DMS 273 (cell line): Measurements from ENCODE around the gene TMEM243.
"Not testable (repeated sequence)": the region's sequence is repeated elsewhere in the genome, so short reads cannot be mapped to it uniquely, and the experiment has no call there.

Experiments used
- DNase-seq: peaks from one replicate; lab custom pipeline; 2025; ENCODE audit not compliant: unreplicated experiment; lab: John Stamatoyannopoulos, UW

The TMEM243 gene

DNA sequence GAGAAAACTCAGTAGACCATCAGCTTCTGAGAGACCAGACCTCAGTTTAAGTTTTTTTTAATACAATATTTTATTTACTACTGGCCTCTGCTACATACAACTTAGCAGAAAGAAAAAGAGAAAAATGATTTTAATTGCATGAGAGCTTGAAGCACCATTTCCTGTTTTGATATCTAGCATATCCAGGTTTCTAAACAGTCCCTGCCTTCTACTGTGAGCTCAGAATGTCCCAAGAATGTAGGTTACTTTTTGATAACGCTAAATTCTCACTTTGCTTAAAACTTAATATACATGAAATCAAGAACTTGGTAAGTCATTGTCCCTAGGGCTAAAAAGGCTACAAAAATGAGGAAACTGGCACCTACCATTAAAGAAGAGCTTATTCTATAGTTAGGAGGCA lies 7.0 kb downstream of the TMEM243 start:
- DNase-seq: no peak

DNA sequence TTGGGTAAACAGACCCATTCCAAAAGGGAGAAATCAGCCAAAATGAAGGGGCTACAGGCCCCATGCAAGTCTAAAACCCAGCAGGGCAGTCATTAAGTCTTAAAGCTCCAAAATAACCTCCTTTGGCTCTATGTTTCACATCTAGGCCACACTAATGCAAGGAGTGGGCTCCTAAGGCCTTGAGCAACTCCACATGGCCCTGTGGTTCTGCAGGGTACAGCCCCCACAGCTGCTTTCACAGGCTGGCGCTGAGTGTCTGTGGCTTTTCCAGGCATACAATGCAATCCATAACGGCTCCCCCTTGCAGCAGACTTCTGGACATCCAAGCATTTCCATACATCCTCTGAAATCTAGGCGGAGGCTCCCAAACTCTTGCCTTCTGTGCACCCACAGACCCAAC lies 9.0 kb downstream of the TMEM243 start:
- DNase-seq: no peak

DNA sequence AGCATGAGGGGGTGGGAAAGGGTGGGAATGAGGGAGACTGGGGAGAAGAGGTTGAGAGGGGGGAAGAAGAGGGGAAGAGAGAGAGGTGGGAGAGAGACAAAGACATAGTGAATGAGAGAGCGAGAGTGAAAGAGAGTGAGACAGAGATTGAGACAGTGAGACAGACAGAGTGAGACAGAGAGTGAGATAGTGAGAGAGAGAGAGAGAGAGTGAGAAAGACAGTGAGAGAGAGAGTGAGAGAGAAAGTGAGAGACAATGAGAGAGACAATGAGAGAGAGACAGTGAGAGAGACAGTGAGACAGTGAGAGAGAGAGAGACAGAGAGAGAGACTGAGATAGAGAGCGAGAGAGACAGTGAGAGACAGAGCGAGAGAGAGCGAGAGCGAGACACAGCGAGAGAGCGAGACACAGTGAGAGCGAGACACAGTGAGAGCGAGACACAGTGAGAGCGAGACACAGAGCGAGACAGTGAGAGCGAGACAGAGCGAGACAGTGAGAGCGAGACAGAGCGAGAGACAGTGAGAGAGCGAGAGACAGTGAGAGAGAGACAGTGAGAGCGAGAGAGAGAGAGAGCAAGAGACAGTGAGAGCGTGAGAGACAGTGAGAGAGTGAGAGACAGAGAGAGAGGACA lies 10.1 kb downstream of the TMEM243 start:
- DNase-seq: no peak

- no peak for DNase-seq
Measured at GRCh38 chr7:87206361-87206760, 13.2 kb downstream of the TMEM243 start.

GRCh38 chr7:87205701-87206100 lies 13.8 kb downstream of the TMEM243 start:
- DNase-seq: not testable (repeated sequence)

GRCh38 chr7:87204933-87205332 lies 14.6 kb downstream of the TMEM243 start:
- peak; percentile 24 for DNase-seq

GRCh38 chr7:87203929-87204328 lies 15.6 kb downstream of the TMEM243 start:
- DNase-seq: not testable (repeated sequence)

GRCh38 chr7:87202705-87203104 lies 16.8 kb downstream of the TMEM243 start:
- DNase-seq: no peak

DNA sequence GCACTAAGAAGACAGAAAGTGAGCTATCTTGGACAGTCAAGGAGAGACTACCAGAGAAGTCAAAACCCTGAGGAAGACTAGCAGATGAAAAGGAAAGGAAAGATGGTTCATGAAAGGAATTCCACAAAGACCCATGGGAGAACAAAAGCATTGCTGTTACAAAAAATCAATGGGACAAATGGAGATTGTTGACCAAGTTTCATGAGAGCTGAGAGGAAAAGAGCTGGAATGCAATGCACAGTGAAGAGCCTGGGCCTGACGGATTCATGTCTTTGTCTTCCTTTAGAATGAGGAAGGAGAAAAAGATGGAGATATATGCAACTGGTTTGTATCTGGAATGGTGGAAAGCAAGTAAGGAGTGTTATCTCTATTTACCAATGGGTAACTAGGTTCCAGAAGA lies 17.3 kb downstream of the TMEM243 start:
- no peak for DNase-seq

DNA sequence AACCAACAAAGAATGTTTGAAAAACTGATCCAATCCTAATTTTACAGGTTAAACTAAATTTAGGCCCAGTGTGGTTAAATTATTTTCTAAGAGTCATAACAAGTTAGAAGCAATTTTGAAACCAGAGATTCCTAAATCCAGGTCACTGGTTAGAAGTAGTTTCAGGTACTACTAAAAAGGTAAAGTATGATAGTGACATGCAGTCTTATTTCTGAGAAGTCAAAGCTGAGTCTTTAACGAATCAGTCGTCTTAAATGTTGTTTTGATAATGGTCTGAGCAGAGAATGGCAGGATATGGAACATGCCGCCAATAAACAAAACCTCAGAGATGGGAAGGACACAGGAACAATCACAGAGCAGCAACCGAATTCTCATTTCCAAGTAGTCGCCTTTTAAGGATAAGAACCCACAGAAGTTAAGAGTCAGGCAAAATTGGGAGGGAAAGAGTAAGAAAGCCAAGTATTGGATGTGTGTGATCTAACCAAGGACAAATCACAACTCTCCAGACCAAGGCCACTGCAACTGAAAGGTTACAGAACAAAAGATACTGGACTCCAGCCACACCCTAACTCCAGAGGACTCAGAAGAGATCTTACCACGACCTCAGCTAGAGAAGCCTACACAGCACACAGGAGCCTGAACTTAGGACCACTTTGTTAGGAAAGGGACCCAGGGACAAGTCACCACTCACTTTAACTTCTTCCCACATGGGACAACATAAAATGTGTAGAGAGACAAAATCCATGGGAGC lies 19.7 kb downstream of the TMEM243 start:
- no peak for DNase-seq

DNA sequence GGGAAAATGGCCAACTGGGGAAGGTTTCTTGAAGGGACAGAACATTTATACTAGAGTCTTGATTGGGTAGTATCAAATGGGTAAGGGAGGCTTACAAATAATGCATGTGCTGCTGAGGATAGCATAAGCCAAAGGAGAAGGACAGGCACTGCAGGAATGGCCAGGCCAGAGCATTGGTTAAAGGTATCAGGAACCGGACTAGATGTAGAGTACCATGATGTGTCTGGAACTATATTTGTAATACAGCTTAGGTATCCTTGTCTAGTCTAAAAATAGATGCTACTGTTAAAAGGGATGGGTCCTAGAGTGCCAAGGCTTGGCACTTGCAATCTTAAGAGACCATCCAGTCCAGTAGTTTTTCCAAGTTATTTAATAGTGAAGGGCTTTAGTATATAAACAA lies 20.3 kb downstream of the TMEM243 start:
- peak; percentile 23 for DNase-seq

DNA sequence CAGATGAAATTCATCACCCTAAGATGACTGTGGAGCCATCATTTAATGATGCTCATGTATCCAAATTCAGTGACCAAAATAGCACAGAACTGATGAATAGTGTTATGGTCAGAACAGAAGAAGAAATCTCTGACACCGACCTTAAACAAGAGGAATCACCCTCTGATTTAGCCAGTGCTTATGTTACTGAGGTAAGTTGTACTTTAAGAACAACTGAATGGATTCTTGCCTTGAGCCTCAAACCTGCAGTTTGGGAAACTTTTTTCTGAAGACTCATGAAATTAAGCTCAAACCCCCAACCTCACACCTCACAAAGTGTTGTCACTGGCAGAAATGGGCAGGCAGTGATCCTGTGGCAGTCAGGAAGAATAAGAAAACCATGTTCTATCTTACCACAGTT lies 25.6 kb downstream of the TMEM243 start:
- no peak for DNase-seq

DNA sequence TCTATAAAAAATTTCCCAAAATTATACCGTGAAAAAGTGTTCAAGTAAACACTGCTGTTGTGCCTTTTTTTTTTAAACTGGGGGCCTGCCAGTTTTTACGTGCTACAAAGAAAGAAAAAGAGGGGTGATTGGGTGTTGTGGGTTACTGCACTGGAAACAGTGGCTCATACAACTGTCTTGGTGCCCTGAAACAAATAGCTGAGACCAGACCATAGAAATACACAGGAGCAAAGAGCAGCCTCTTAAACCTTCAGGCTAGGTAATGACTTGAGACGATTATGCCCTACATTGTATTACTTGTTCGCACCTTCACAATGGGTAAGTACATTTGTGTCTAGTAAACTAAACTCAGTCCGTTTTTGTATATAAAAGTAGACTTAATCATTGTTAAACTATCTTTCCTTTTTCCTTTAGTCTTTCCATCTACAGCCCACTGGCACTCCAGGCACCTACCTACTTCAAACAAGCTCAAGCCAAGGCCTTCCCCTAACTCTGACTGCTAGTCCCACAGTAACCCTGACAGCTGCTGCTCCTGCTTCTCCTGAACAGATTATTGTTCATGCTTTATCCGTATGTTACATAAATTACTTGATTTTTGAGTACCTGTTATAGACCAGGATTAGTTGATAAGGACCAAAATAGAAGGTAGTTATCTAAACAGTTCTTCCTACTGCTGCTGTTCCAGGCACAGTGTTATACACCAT lies 26.6 kb downstream of the TMEM243 start:
- DNase-seq: no peak

GRCh38 chr7:87190783-87191182 lies 28.7 kb downstream of the TMEM243 start:
- no peak for DNase-seq

DNA sequence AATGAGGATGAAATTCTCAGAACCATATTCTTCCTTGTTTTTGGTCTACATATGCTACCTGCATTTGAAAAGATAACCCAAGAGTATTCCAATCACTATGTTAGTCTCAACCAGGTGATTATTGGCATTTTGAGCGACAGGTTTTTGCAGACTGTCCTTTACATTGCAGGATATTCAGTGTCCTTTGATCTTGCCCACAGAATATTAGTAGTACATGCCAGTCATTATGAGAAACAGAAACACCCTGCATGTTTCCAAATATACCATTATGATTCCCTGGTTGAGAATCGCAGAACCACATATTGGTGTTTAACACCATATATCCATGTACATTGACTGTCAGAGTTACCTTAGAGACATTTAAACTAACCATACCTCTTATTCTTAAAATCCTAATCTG lies 30.6 kb downstream of the TMEM243 start:
- DNase-seq: no peak

- no peak for DNase-seq
Measured at GRCh38 chr7:87187120-87187519, 32.4 kb downstream of the TMEM243 start.

- DNase-seq: no peak
Measured at GRCh38 chr7:87179180-87179579, 40.4 kb downstream of the TMEM243 start.

DNA sequence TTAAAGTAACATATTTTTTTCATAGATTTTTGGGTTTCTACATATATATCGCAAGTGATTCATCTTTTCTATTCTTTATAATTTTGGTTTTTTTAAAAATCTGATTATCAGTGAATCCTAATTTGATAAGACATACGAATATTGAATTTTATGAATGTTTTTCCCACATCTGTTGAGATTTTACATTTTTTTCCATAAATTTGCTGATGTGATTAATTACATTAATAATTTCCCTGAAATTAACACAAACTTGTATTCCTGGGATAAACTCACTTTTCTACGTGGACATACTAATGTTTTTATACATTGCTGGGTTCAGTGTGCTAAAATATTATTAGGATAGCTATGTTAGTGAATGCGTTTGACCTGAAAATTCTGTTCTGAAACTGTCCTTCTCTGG lies 41.2 kb downstream of the TMEM243 start:
- no peak for DNase-seq

DNA sequence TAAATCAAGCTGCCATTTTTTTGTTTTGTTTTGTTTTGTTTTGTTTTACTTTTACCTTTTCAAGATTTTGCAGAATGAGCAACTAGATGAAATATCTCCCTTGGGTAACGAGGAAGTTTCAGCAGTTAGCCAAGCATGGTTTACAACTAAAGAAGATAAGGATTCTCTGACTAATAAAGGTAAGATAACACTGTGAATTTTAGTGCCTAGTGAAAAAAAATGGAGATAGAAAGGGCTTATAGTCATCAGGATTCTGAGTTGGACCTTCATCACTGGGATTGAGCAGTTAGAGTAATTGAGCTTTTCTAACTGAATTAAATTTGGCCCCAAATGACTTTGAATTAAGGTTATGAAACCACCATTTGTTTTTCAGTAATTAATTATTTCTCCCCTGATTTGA lies 46.1 kb downstream of the TMEM243 start:
- DNase-seq: no peak

DNA sequence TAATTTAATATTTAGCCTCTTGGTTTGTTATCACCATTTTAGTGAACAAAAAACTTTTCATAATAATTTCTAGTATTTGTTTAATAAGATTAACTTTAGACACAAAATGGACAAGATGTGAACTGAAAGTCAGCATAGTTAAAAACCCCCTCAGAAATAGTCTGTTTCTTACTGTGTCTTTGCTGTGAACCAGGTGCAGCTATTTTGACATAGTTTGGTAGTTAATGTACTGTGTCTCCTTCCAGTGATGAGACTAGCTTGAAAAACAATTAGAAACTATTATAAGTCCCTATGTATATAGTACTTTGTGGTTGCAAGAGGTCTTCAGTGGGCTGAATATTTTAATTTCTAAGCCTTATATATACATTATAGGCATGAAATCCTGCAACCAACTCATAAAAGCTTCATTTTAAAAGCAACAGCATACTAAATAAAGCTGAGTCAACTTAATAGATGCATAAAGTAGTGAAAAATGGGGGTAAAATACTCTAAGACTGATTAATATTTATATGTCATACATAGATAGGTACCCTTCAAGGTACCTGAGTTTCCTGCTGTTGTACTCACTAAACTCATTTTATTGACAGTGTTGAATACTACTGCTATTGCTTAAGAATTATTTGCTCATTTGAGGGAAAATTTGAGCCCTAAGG lies 48.1 kb downstream of the TMEM243 start:
- no peak for DNase-seq

GRCh38 chr7:87170828-87171227 lies 48.7 kb downstream of the TMEM243 start:
- no peak for DNase-seq

DNA sequence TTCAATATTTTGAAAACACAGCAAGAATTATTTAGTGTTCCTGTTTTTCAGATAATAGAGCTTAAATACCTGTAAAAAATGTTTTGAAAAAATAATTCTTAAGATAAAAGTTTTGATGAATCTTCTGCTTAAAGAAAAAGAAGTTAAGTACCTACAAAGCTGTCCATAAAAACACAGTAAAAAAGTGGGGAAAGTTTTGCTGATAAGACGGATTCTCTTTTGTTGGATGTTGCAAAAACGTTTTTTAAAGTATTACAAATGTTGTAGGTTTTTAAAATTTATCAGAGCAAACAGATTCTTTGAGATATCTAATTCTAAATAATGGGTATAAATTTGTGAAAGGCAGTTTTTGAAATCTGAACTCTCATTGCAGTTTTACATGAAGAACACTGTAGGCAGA lies 55.1 kb downstream of the TMEM243 start:
- DNase-seq: no peak
